GM12891 (cell line): ENCODE results near the gene N4BP2.

ENCODE experiments used
- POLR2A ChIP-seq: IDR thresholded peaks from 2 replicates; pipeline ENCODE4 v1.6.1; 2011; ENCODE audit warnings: low read depth, low read length, control low read depth
- POLR2AphosphoS5 ChIP-seq: IDR thresholded peaks from 2 replicates; pipeline ENCODE4 v1.6.1; 2011; ENCODE audit warnings: low read depth, low read length, control low read depth
- POU2F2 ChIP-seq: IDR thresholded peaks from 2 replicates; pipeline ENCODE4 v1.6.1; 2011; ENCODE audit warnings: low read depth, mild to moderate bottlenecking, control low read depth, low read length, moderate library complexity

- TF ChIP-seq POLR2A (no peak), POU2F2 (no peak), POLR2AphosphoS5 (no peak)
These were observed 120.0 kb downstream of the N4BP2 start for GRCh38 chr4:40176602-40177001.
